ENCODE data around the gene SC5D. TPM values are rescaled to one million over a fixed set of nuclear protein-coding genes. Genes with fewer than 3 reads are reported as not detected.

Gene SC5D
- total and polyA plus RNA-seq, 2 of the 4 experiments (the other 2 are of a cell fraction), result 21.3 to 21.7 TPM

- dilution Hi-C loops (cut with HindIII; ENCODE audit: low sequenced_read_pairs, unreplicated experiment), result no loop called here
- H3K23ac ChIP-seq (ENCODE audit: low read depth, low read length), result no peak overlapping the region
- no peak overlapping the region for H2BK120ac ChIP-seq (ENCODE audit: low read depth, low read length)
- TF ChIP-seq MAZ (IDR thresholded peaks at IDR 0.05; ENCODE audit: borderline replicate concordance, low read depth, low read length), result no peak
- no peak for TF ChIP-seq MXI1 (IDR thresholded peaks at IDR 0.05; ENCODE audit: borderline replicate concordance, low read depth, low read length)
- TF ChIP-seq SMC3 (IDR thresholded peaks at IDR 0.05; ENCODE audit: low read depth, low read length), result no peak
- TF ChIP-seq CHD1 (IDR thresholded peaks at IDR 0.05; ENCODE audit: low read depth, low read length), result no peak
- TF ChIP-seq RFX5 (IDR thresholded peaks at IDR 0.05; ENCODE audit: low read depth, low read length), result no peak
- no peak for TF ChIP-seq NFE2L2 (IDR thresholded peaks at IDR 0.05; ENCODE audit: low read depth, low read length)
- TF ChIP-seq RCOR1 (IDR thresholded peaks at IDR 0.05; ENCODE audit: insufficient replicate concordance, low read length), result no peak
- no peak for TF ChIP-seq ELK1 (IDR thresholded peaks at IDR 0.05; ENCODE audit: borderline replicate concordance, low read depth, low read length)
- no peak for TF ChIP-seq BHLHE40 (IDR thresholded peaks at IDR 0.05; ENCODE audit: low read depth, low read length)
- TF ChIP-seq MAFK (IDR thresholded peaks at IDR 0.05; ENCODE audit: low read depth, low read length), result no peak
- no peak for TF ChIP-seq USF2 (IDR thresholded peaks at IDR 0.05; ENCODE audit: low read depth, low read length)
- TF ChIP-seq CTCF (conservative IDR thresholded peaks at IDR 0.05; ENCODE audit: low read depth, low read length), result no peak
- TF ChIP-seq FOS (IDR thresholded peaks at IDR 0.05; ENCODE audit: low read depth, low read length), result no peak
- TF ChIP-seq CEBPB (IDR thresholded peaks at IDR 0.05; ENCODE audit: low read depth, low read length), result no peak
- TF ChIP-seq RAD21 (IDR thresholded peaks at IDR 0.05; ENCODE audit: low read length), result no peak
- TF ChIP-seq POLR2A (IDR thresholded peaks at IDR 0.05; ENCODE audit: low read depth, low read length), result no peak
- no peak overlapping the region for H2AFZ ChIP-seq (replicated peaks; ENCODE audit: low read length, poor library complexity)
- no peak overlapping the region for H3K4ac ChIP-seq (ENCODE audit: low read depth, low read length)
- H3K79me1 ChIP-seq (ENCODE audit: low read depth in 1 of 2, low read length in 2 of 2), result no peaks in the 10 kb centered on the region
- no peak overlapping the region for H4K5ac ChIP-seq (ENCODE audit: low read depth, low read length)
- no peak overlapping the region for H3K4me3 ChIP-seq (ENCODE audit: insufficient read depth, low read depth, low read length)
- peaks cover 4% of the 10 kb centered on the region for H3K36me3 ChIP-seq (ENCODE audit: control insufficient read depth, insufficient read depth, low read length)
- no peak overlapping the region for H4K91ac ChIP-seq (ENCODE audit: insufficient read depth, low read depth, low read length)
- H4K20me1 ChIP-seq (ENCODE audit: insufficient read depth, low read length), result no peaks in the 10 kb centered on the region
- no peak overlapping the region for H3K27ac ChIP-seq (ENCODE audit: insufficient read depth, low read length)
- no peak overlapping the region for H2AK5ac ChIP-seq (ENCODE audit: low read depth, low read length)
- ChIA-PET POLR2A (ENCODE audit: unreplicated experiment) (no interaction called here), CTCF (interaction anchor here (0.6 kb wide), 1 partner anchor 11 kb away, joined by 4 read pairs; no protein-coding TSS in a partner anchor)
- no peaks in the 10 kb centered on the region for H3K9me3 ChIP-seq (ENCODE audit: control insufficient read depth, insufficient read depth, low read length)
- H2BK20ac ChIP-seq (ENCODE audit: low read depth, low read length), result no peak overlapping the region
- no TSS peak for BruUV-seq (replicated peaks)
- H3K9ac ChIP-seq (ENCODE audit: low read depth, low read length), result no peak overlapping the region
- no peaks in the 10 kb centered on the region for H3K9me1 ChIP-seq (ENCODE audit: insufficient read depth, low read length)
- intact Hi-C loops (cut with micrococcal nuclease), result no loop called here
- ATAC-seq (ENCODE audit: low read depth) (no peak), DNase-seq (no peak)
- no peak overlapping the region for H2AK9ac ChIP-seq (replicated peaks; ENCODE audit: low read depth, low read length, poor library complexity)
- H3K18ac ChIP-seq (ENCODE audit: low read depth, low read length), result no peak overlapping the region
- H2BK5ac ChIP-seq (ENCODE audit: low read depth, low read length, poor library complexity, severe bottlenecking), result no peak overlapping the region
- no peak overlapping the region for H3K4me2 ChIP-seq (ENCODE audit: low read depth, low read length)
- no peaks in the 10 kb centered on the region for H3K27me3 ChIP-seq (ENCODE audit: control insufficient read depth, insufficient read depth, low read length)
- in situ Hi-C loops (cut with MboI; ENCODE audit: low sequenced_read_pairs), result loop anchor here (25.0 kb wide), 2 partner anchors 901 to 1201 kb away; no protein-coding TSS in a partner anchor
- H4K8ac ChIP-seq (ENCODE audit: low read depth in 2 of 2, low read length in 2 of 2), result no peak overlapping the region
- WGBS, 2 experiments (ENCODE audit: extremely low coverage in 2 of 2, insufficient read length in 1 of 2), result no CpG with 5 or more reads among the region's 1 CpG
- no peak overlapping the region for H2BK15ac ChIP-seq (ENCODE audit: low read depth, low read length)
- H3K4me1 ChIP-seq (ENCODE audit: control insufficient read depth, insufficient read depth, low read length), result no peaks in the 10 kb centered on the region
- H3K56ac ChIP-seq (ENCODE audit: extremely low read depth, insufficient read depth, low read length), result no peak overlapping the region
- no peak overlapping the region for H3K14ac ChIP-seq (replicated peaks; ENCODE audit: low read depth, low read length)
Observed at GRCh38 chr11:121310908-121311307, 18.3 kb downstream of the SC5D start.
